ENCODE results near the gene UTP25. TPM values are rescaled to one million over a fixed set of nuclear protein-coding genes. Genes with fewer than 3 reads are reported as not detected.

The UTP25 gene
- total RNA-seq, 1 experiment from 2014 or later, result 12.7 TPM

- TF ChIP-seq EZH2phosphoT487 (IDR thresholded peaks at IDR 0.05; ENCODE audit: borderline replicate concordance), result no peak
- no peak for TF ChIP-seq SIN3A (IDR thresholded peaks at IDR 0.05; ENCODE audit: low read depth)
- no peak for TF ChIP-seq MAX (IDR thresholded peaks at IDR 0.05)
- no peak for TF ChIP-seq ELF1 (IDR thresholded peaks at IDR 0.05; ENCODE audit: borderline replicate concordance, low read depth)
- no peak for TF ChIP-seq CBX3 (IDR thresholded peaks at IDR 0.05; ENCODE audit: low read depth)
- no peak for TF ChIP-seq JUND (IDR thresholded peaks at IDR 0.05)
Measured at GRCh38 chr1:209881619-209882018, 53.8 kb downstream of the UTP25 start (continued).

- H3K9me2 ChIP-seq (ENCODE audit: insufficient read depth), result no peaks in the 10 kb centered on the region
- H3K9me3 ChIP-seq (ENCODE audit: control insufficient read depth in 1 of 2, insufficient read depth in 1 of 2, low read depth in 1 of 2, low read length in 2 of 2), result no peaks in the 10 kb centered on the region
- POLR2A ChIA-PET, result no interaction called here
- H4K20me1 ChIP-seq (ENCODE audit: insufficient read depth), result no peaks in the 10 kb centered on the region
- no peak overlapping the region for H3K27ac ChIP-seq (ENCODE audit: low read depth, low read length)
- no peak overlapping the region for H3K4me3 ChIP-seq (replicated peaks in 1 of 2; ENCODE audit: low read depth in 1 of 2, low read length in 2 of 2)
- CTCF ChIA-PET, result interaction anchor here (1.6 kb wide), 1 partner anchor 22 kb away, joined by 4 read pairs; no protein-coding TSS in a partner anchor
- H3K4me1 ChIP-seq (ENCODE audit: control insufficient read depth in 1 of 2, insufficient read depth in 2 of 2, low read length in 2 of 2), result peaks cover 7 to 16% of the 10 kb centered on the region in 2 experiments
- intact Hi-C loops (cut with micrococcal nuclease), result no loop called here
- H3K36me3 ChIP-seq (ENCODE audit: control insufficient read depth in 1 of 2, insufficient read depth in 2 of 2, low read length in 2 of 2), result no peaks in the 10 kb centered on the region
- TF ChIP-seq FOSL1 (IDR thresholded peaks at IDR 0.05; ENCODE audit: low read depth) (no peak), POLR2A (IDR thresholded peaks at IDR 0.05; ENCODE audit: borderline replicate concordance, extremely low read depth, insufficient read depth, insufficient read length) (no peak), SIN3A (IDR thresholded peaks at IDR 0.05; ENCODE audit: low read depth) (no peak), TCF7L2 (IDR thresholded peaks at IDR 0.05; ENCODE audit: borderline replicate concordance, extremely low read depth, insufficient read depth, insufficient read length) (no peak), CEBPB (IDR thresholded peaks at IDR 0.05; ENCODE audit: low read depth) (no peak)
- no peak overlapping the region for H2AFZ ChIP-seq (ENCODE audit: low read depth, low read length, poor library complexity, severe bottlenecking)
- no peak for ATAC-seq
- peaks cover 9% of the 10 kb centered on the region; the same call in 1 of the 2 replicates for H3K27me3 ChIP-seq (ENCODE audit: insufficient read depth, low read length)
- no peak overlapping the region for H3K4me2 ChIP-seq (ENCODE audit: low read length)
- no peaks in the 10 kb centered on the region for H3K79me2 ChIP-seq (ENCODE audit: insufficient read depth, low read length)
- RAD21 ChIA-PET (ENCODE audit: low non-redundant PET in 1 of 2, low total read pairs in 2 of 2, uncharacterized antibody in 2 of 2, unreplicated experiment in 2 of 2), result no interaction called here
- no TSS peak for BruUV-seq (replicated peaks)
- no peak for DNase-seq (ENCODE audit: low read depth, low spot score)
- H3K9ac ChIP-seq (ENCODE audit: low read length), result no peak overlapping the region
Measured at GRCh38 chr1:209882286-209882685, 54.5 kb downstream of the UTP25 start.

GRCh38 chr1:209882942-209883340 is 55.2 kb downstream of the UTP25 start:
- Histone ChIP-seq H3K9me2 (ENCODE audit: insufficient read depth) (no peaks in the 10 kb centered on the region), H3K4me2 (ENCODE audit: low read length) (no peak overlapping the region), H3K27me3 (ENCODE audit: insufficient read depth, low read length) (peaks cover 9% of the 10 kb centered on the region; the same call in 1 of the 2 replicates), H2AFZ (ENCODE audit: low read depth, low read length, poor library complexity, severe bottlenecking) (no peak overlapping the region), H3K4me3 (replicated peaks in 1 of 2; ENCODE audit: low read depth in 1 of 2, low read length in 2 of 2) (no peak overlapping the region), H3K4me1 (ENCODE audit: control insufficient read depth in 1 of 2, insufficient read depth in 2 of 2, low read length in 2 of 2) (peaks cover 7 to 16% of the 10 kb centered on the region in 2 experiments), H3K27ac (ENCODE audit: low read depth, low read length) (no peak overlapping the region), H3K36me3 (ENCODE audit: control insufficient read depth in 1 of 2, insufficient read depth in 2 of 2, low read length in 2 of 2) (no peaks in the 10 kb centered on the region), H3K79me2 (ENCODE audit: insufficient read depth, low read length) (no peaks in the 10 kb centered on the region), H3K9me3 (ENCODE audit: control insufficient read depth in 1 of 2, insufficient read depth in 1 of 2, low read depth in 1 of 2, low read length in 2 of 2) (no peaks in the 10 kb centered on the region), H4K20me1 (ENCODE audit: insufficient read depth) (no peaks in the 10 kb centered on the region), H3K9ac (ENCODE audit: low read length) (no peak overlapping the region)
- POLR2A ChIA-PET, result no interaction called here
- CTCF ChIA-PET, result interaction anchor here (1.6 kb wide), 1 partner anchor 23 kb away, joined by 4 read pairs; no protein-coding TSS in a partner anchor
- intact Hi-C loops (cut with micrococcal nuclease), result no loop called here
- RAD21 ChIA-PET (ENCODE audit: low non-redundant PET in 1 of 2, low total read pairs in 2 of 2, uncharacterized antibody in 2 of 2, unreplicated experiment in 2 of 2), result no interaction called here
- ATAC-seq (no peak), DNase-seq (ENCODE audit: low read depth, low spot score) (no peak)
- BruUV-seq (replicated peaks), result no TSS peak
- no peak for TF ChIP-seq REST (IDR thresholded peaks at IDR 0.05; ENCODE audit: low read depth)
- no peak for TF ChIP-seq SIN3A (IDR thresholded peaks at IDR 0.05; ENCODE audit: low read depth)
- TF ChIP-seq EGR1 (IDR thresholded peaks at IDR 0.05; ENCODE audit: low read depth), result no peak
- TF ChIP-seq EZH2phosphoT487 (IDR thresholded peaks at IDR 0.05; ENCODE audit: borderline replicate concordance), result no peak
- no peak for TF ChIP-seq FOSL1 (IDR thresholded peaks at IDR 0.05; ENCODE audit: low read depth)
- TF ChIP-seq ELF1 (IDR thresholded peaks at IDR 0.05; ENCODE audit: borderline replicate concordance, low read depth), result no peak
- TF ChIP-seq ZBTB33 (IDR thresholded peaks at IDR 0.05; ENCODE audit: extremely low read depth, insufficient replicate concordance, low read length), result no peak
- no peak for TF ChIP-seq ZFX (IDR thresholded peaks at IDR 0.05)
- no peak for TF ChIP-seq JUND (IDR thresholded peaks at IDR 0.05)
- TF ChIP-seq CEBPB (IDR thresholded peaks at IDR 0.05; ENCODE audit: low read depth), result no peak
